CD14-positive monocyte (primary cell): ENCODE data around the gene DNAJB1. TPM values are rescaled to one million over a fixed set of nuclear protein-coding genes. Genes with fewer than 3 reads are reported as not detected.
A peak's percentile ranks its signal among the peaks of the same experiment; 100 is the strongest.

ENCODE experiments used
- DNase-seq, 3 donors: peaks; one replicate each; pipeline ENCODE4 v3.0.0-alpha.2; 2011 to 2022
- H2AFZ ChIP-seq: 2 replicates; pipeline ENCODE4 v1.6.0; 2012; ENCODE audit warnings: mild to moderate bottlenecking, low read depth, low read length, inconsistent platforms; ENCODE audit not compliant: insufficient read depth, poor library complexity, severe bottlenecking
- H3K27ac ChIP-seq, 2 donors: 1 replicate in 1 of 2; 2 replicates in 1 of 2; pipeline ENCODE4 v1.5.1; 2012 to 2013; ENCODE audit warnings: low read length in 2 of 2, control low read depth in 1 of 2, inconsistent platforms in 1 of 2, low read depth in 1 of 2, mild to moderate bottlenecking in 1 of 2
- H3K27me3 ChIP-seq, 2 donors: one replicate each; pipeline versions ENCODE4 v1.6.0 to v1.6.1; 2011 to 2013; ENCODE audit warnings: low read length in 2 of 2; ENCODE audit not compliant: control insufficient read depth in 2 of 2, insufficient read depth in 2 of 2
- H3K36me3 ChIP-seq, 2 donors: replicated peaks in 1 of 2; 1 replicate in 1 of 2; 2 replicates in 1 of 2; pipeline versions ENCODE4 v1.5.1 to v1.6.1; 2012 to 2013; ENCODE audit warnings: low read length in 2 of 2, control low read depth in 1 of 2, inconsistent platforms in 1 of 2, mild to moderate bottlenecking in 1 of 2; ENCODE audit not compliant: insufficient read depth in 2 of 2, control insufficient read depth in 1 of 2
- H3K4me1 ChIP-seq, 2 donors: 1 replicate in 1 of 2; 2 replicates in 1 of 2; pipeline versions ENCODE4 v1.5.1 to v1.6.1; 2012 to 2013; ENCODE audit warnings: low read length in 2 of 2, control low read depth in 1 of 2, inconsistent platforms in 1 of 2, mild to moderate bottlenecking in 1 of 2, moderate library complexity in 1 of 2; ENCODE audit not compliant: insufficient read depth in 2 of 2, control insufficient read depth in 1 of 2
- H3K4me2 ChIP-seq: replicated peaks from 2 replicates; pipeline ENCODE3; 2012; ENCODE audit warnings: low read length, moderate library complexity, mild to moderate bottlenecking; ENCODE audit not compliant: poor library complexity, severe bottlenecking; ENCODE audit errors: extremely low read depth
- H3K4me3 ChIP-seq, 3 experiments: fragments of 200-600 bp in 1 of 3; sonication (generic) in 1 of 3; replicated peaks in 1 of 3; 1 replicate in 2 of 3; 2 replicates in 1 of 3; pipeline ENCODE4 v1.5.1; 2011 to 2013; ENCODE audit warnings: low read length in 3 of 3, mild to moderate bottlenecking in 3 of 3, control low read depth in 2 of 3, low read depth in 2 of 3, inconsistent platforms in 1 of 3, moderate library complexity in 1 of 3
- H3K79me2 ChIP-seq: 2 replicates; pipeline ENCODE4 v1.6.0; 2012; ENCODE audit warnings: mild to moderate bottlenecking, control low read depth, inconsistent platforms, low read length, moderate library complexity; ENCODE audit not compliant: insufficient read depth
- H3K9ac ChIP-seq: 2 replicates; pipeline ENCODE4 v1.6.0; 2017; ENCODE audit warnings: low read length, mild to moderate bottlenecking; ENCODE audit not compliant: insufficient read depth, poor library complexity, severe bottlenecking
- H3K9me3 ChIP-seq, 2 donors: replicated peaks in 1 of 2; 1 replicate in 1 of 2; 2 replicates in 1 of 2; pipeline versions ENCODE4 v1.5.1 to v1.6.1; 2012 to 2013; ENCODE audit warnings: low read length in 2 of 2, control low read depth in 1 of 2; ENCODE audit not compliant: control insufficient read depth in 1 of 2, insufficient read depth in 1 of 2
- H4K20me1 ChIP-seq: 2 replicates; pipeline ENCODE4 v1.6.0; 2012; ENCODE audit warnings: mild to moderate bottlenecking, low read length, control low read depth, moderate library complexity; ENCODE audit not compliant: insufficient read depth
- H3K27ac Mint-ChIP-seq, 7 donors: one replicate each; pipeline ENCODE4 v1.8.0; 2020; ENCODE audit warnings: mild to moderate bottlenecking in 7 of 7, mixed read lengths in 7 of 7, moderate library complexity in 6 of 7, inconsistent platforms in 2 of 7
- H3K27me3 Mint-ChIP-seq, 3 donors: one replicate each; pipeline ENCODE4 v1.8.0; 2021 to 2022; ENCODE audit warnings: low read depth in 3 of 3, mild to moderate bottlenecking in 3 of 3, mixed read lengths in 3 of 3, moderate library complexity in 3 of 3, inconsistent platforms in 1 of 3
- H3K36me3 Mint-ChIP-seq, 2 donors: one replicate each; pipeline ENCODE4 v1.8.0; 2020; ENCODE audit warnings: mixed read lengths in 2 of 2, inconsistent platforms in 1 of 2, mild to moderate bottlenecking in 1 of 2
- H3K4me1 Mint-ChIP-seq: one replicate; pipeline ENCODE4 v1.8.0; 2020; ENCODE audit warnings: mild to moderate bottlenecking, mixed read lengths
- H3K4me3 Mint-ChIP-seq, 2 donors: one replicate each; pipeline ENCODE4 v1.8.0; 2020; ENCODE audit warnings: mild to moderate bottlenecking in 2 of 2, mixed read lengths in 2 of 2, moderate library complexity in 1 of 2
- H3K9me3 Mint-ChIP-seq, 7 donors: one replicate each; pipeline ENCODE4 v1.8.0; 2020 to 2022; ENCODE audit warnings: mixed read lengths in 7 of 7, mild to moderate bottlenecking in 6 of 7, moderate library complexity in 6 of 7, inconsistent platforms in 2 of 7
- CTCF ChIP-seq: fragments of 200-600 bp; IDR thresholded peaks from one replicate; pipeline ENCODE4 v1.8.0; 2022; ENCODE audit warnings: antibody characterized with exemption, mild to moderate bottlenecking
- WGBS: methylation state at CpG from one replicate; pipeline ENCODE4 v1.1.5; 2013; ENCODE audit warnings: missing lambda C conversion rate; ENCODE audit not compliant: insufficient coverage; 5-methylcytosine and 5-hydroxymethylcytosine counted together
- intact Hi-C, 2 donors: fragments of 100-400 bp; cut with micrococcal nuclease; formaldehyde crosslinking; loops; one replicate each; pipeline versions ENCODE4 v1.15.0 to v1.15.1; 2023
- polyA plus RNA-seq, 3 donors: library from polyadenylated mRNA; depleted of rRNA in 1 of 3; unstranded in 2 of 3; stranded (reverse) in 1 of 3; fragments of 300-500 nt in 2 of 3; fragments of >200 nt in 1 of 3; fragmentation: Illumina TruSeq in 2 of 3; gene quantifications; 1 replicate in 2 of 3; 2 replicates in 1 of 3; pipeline ENCODE4 v1.2.3, GENCODE V29; 2012 to 2021
- small RNA-seq: library from RNA; depleted of rRNA; stranded (forward); fragments of <200 nt; gene quantifications from one replicate; pipeline ENCODE3, GENCODE V24; 2012; ENCODE audit warnings: low read depth; ENCODE audit not compliant: insufficient read length

The DNAJB1 gene
- polyA plus RNA-seq, 3 donors, result 59.3 to 107 (median 70.9) TPM

DNA sequence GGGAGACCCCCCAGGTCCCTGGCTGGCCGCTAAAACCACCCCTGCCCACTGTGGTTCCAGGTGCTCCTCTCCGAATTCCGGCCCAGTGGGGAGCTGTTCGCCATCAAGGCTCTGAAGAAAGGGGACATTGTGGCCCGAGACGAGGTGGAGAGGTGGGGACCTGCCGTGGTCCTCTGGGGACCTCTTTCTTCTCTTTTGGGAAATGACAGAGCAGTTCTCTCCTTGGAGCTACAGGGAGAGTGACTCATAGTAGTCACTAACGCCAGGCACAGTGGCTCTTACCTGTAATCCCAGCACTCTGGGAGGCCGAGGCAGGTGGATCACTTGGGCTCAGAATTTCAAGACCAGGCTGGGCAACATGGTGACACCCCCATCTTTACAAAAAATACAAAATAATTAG, 50.4 kb downstream of the DNAJB1 start:
- Mint-ChIP-seq H3K4me1 (peaks cover 5% of the 10 kb centered on the region), H3K27me3 (peaks cover 4 to 12% (median 8%) of the 10 kb centered on the region in 3 donors), H3K4me3 (no peak overlapping the region), H3K9me3 (peaks cover 0 to 3% (median 0%) of the 10 kb centered on the region in 7 donors), H3K27ac (no peak overlapping the region), H3K36me3 (peaks cover 64 to 91% of the 10 kb centered on the region in 2 donors)
- Histone ChIP-seq H2AFZ (no peak overlapping the region), H3K4me3 (no peak overlapping the region), H3K27ac (no peak overlapping the region), H4K20me1 (peaks cover 78% of the 10 kb centered on the region), H3K4me1 (peaks cover 11 to 13% of the 10 kb centered on the region in 2 donors), H3K79me2 (no peaks in the 10 kb centered on the region), H3K9me3 (peaks cover 0 to 4% of the 10 kb centered on the region in 2 donors), H3K27me3 (peaks cover 5 to 7% of the 10 kb centered on the region in 2 donors), H3K4me2 (no peak overlapping the region), H3K9ac (no peak overlapping the region), H3K36me3 (peaks cover 70 to 84% of the 10 kb centered on the region in 2 donors)
- 61% methylated on average over 7 of the region's 9 CpGs for WGBS
- no peak for DNase-seq
- TF ChIP-seq CTCF, result no peak
- intact Hi-C loops, result loop anchor here in 1 of 2 donors (1.0 kb wide), 1 partner anchor 9 kb away; no protein-coding TSS in a partner anchor

GRCh38 chr19:14467391-14467790, 50.8 kb downstream of the DNAJB1 start:
- H3K4me1 Mint-ChIP-seq, result peaks cover 7% of the 10 kb centered on the region
- Histone ChIP-seq H3K27me3 (peaks cover under 1 to 2% of the 10 kb centered on the region in 2 donors), H3K4me2 (no peak overlapping the region), H4K20me1 (peaks cover 78% of the 10 kb centered on the region), H3K4me1 (peaks cover 10 to 13% of the 10 kb centered on the region in 2 donors), H2AFZ (no peak overlapping the region), H3K4me3 (no peak overlapping the region), H3K27ac (no peak overlapping the region), H3K9ac (no peak overlapping the region), H3K9me3 (no peaks in the 10 kb centered on the region), H3K36me3 (peaks cover 70 to 88% of the 10 kb centered on the region in 2 donors), H3K79me2 (no peaks in the 10 kb centered on the region)
- intact Hi-C loops, result no loop called here
- peak overlapping the region in 1 of 7 donors; percentile 67 for H3K27ac Mint-ChIP-seq
- WGBS, result 97% methylated on average over 6 of the region's 12 CpGs
- H3K36me3 Mint-ChIP-seq, result peaks cover 67 to 95% of the 10 kb centered on the region in 2 donors
- TF ChIP-seq CTCF, result no peak
- peaks cover 0 to 3% (median 0%) of the 10 kb centered on the region in 7 donors for H3K9me3 Mint-ChIP-seq
- H3K27me3 Mint-ChIP-seq, result peaks cover 0 to 8% (median 3%) of the 10 kb centered on the region in 3 donors
- DNase-seq, result no peak
- H3K4me3 Mint-ChIP-seq, result no peak overlapping the region

Small RNAs within 50 kb of the gene (small RNA-seq; reads per million reads assigned to genes)
- not detected for gene SNRPGP15

Other genes with a start within 250 kb of the DNAJB1 start
- gene ADGRE5, start 137.0 kb downstream of the DNAJB1 start, polyA plus RNA-seq, result 100 to 1,000 TPM; 259 to 388 (median 279) TPM
- gene DDX39A, start 99.1 kb downstream of the DNAJB1 start, polyA plus RNA-seq, result 100 to 1,000 TPM in 1 of 3 donors, 10 to 100 TPM in 2; 78.7 to 187 (median 83.5) TPM
- gene PKN1, start 85.1 kb downstream of the DNAJB1 start, polyA plus RNA-seq, result 100 to 1,000 TPM in 1 of 3 donors, 10 to 100 TPM in 2; 49.5 to 119 (median 49.6) TPM
- gene PTGER1, start 43.0 kb downstream of the DNAJB1 start, polyA plus RNA-seq, result not detected
- 1 to 10 TPM; 4.0 to 6.2 (median 4.8) TPM for gene GIPC1, start 22.3 kb downstream of the DNAJB1 start, polyA plus RNA-seq
- 10 to 100 TPM; 59.8 to 79.6 (median 76.7) TPM for gene TECR, start 11.2 kb upstream of the DNAJB1 start, polyA plus RNA-seq
- gene NDUFB7, start 53.7 kb upstream of the DNAJB1 start, polyA plus RNA-seq, result 100 to 1,000 TPM; 137 to 313 (median 204) TPM
- 1 to 10 TPM in 2 of 3 donors, under 1 TPM in 1; 0.62 to 3.4 (median 2.6) TPM for gene CLEC17A, start 64.7 kb upstream of the DNAJB1 start, polyA plus RNA-seq
- 10 to 100 TPM; 27.3 to 92.0 (median 28.3) TPM for gene ADGRE3, start 156.4 kb upstream of the DNAJB1 start, polyA plus RNA-seq
- 10 to 100 TPM in 1 of 3 donors, 1 to 10 TPM in 2; 7.6 to 43.0 (median 9.3) TPM for gene ZNF333, start 171.7 kb upstream of the DNAJB1 start, polyA plus RNA-seq